ENCODE measurements around the gene PIKFYVE. TPM values are rescaled to one million over a fixed set of nuclear protein-coding genes. Genes with fewer than 3 reads are reported as not detected.

The PIKFYVE gene
- polyA plus RNA-seq, 1 donor, result 16.7 TPM

- H3K4me3 ChIP-seq (ENCODE audit: low read length), result no peak overlapping the region
- H3K9me3 ChIP-seq (ENCODE audit: control insufficient read depth, low read depth, low read length), result no peaks in the 10 kb centered on the region
- H3K4me1 ChIP-seq (ENCODE audit: control insufficient read depth, insufficient read depth, low read length), result no peaks in the 10 kb centered on the region
- H3K36me3 ChIP-seq (ENCODE audit: control insufficient read depth, insufficient read depth, low read length), result peaks cover 39% of the 10 kb centered on the region
- H3K27me3 ChIP-seq (ENCODE audit: control insufficient read depth, insufficient read depth, low read length), result no peaks in the 10 kb centered on the region
- no peak for DNase-seq
- 100% methylated on average over 1 of the region's 1 CpG for WGBS (ENCODE audit: insufficient coverage, low lambda C conversion rate)
- H3K27ac ChIP-seq (ENCODE audit: low read length), result no peak overlapping the region
These were observed 31.9 kb downstream of the PIKFYVE start for GRCh38 chr2:208297961-208298360.

- WGBS (ENCODE audit: insufficient coverage, low lambda C conversion rate), result 98% methylated on average over 4 of the region's 5 CpGs
- Histone ChIP-seq H3K4me1 (ENCODE audit: control insufficient read depth, insufficient read depth, low read length) (no peaks in the 10 kb centered on the region), H3K27ac (ENCODE audit: low read length) (no peak overlapping the region), H3K4me3 (ENCODE audit: low read length) (no peak overlapping the region), H3K9me3 (ENCODE audit: control insufficient read depth, low read depth, low read length) (no peaks in the 10 kb centered on the region), H3K36me3 (ENCODE audit: control insufficient read depth, insufficient read depth, low read length) (peaks cover 44% of the 10 kb centered on the region), H3K27me3 (ENCODE audit: control insufficient read depth, insufficient read depth, low read length) (no peaks in the 10 kb centered on the region)
- no peak for DNase-seq
These were observed 35.0 kb downstream of the PIKFYVE start for GRCh38 chr2:208300847-208301618.

- no peaks in the 10 kb centered on the region for H3K27me3 ChIP-seq (ENCODE audit: control insufficient read depth, insufficient read depth, low read length)
- H3K4me3 ChIP-seq (ENCODE audit: low read length), result no peak overlapping the region
- H3K27ac ChIP-seq (ENCODE audit: low read length), result no peak overlapping the region
- 80% methylated on average over 1 of the region's 4 CpGs for WGBS (ENCODE audit: insufficient coverage, low lambda C conversion rate)
- no peak for DNase-seq
- peaks cover 38% of the 10 kb centered on the region for H3K36me3 ChIP-seq (ENCODE audit: control insufficient read depth, insufficient read depth, low read length)
- H3K4me1 ChIP-seq (ENCODE audit: control insufficient read depth, insufficient read depth, low read length), result no peaks in the 10 kb centered on the region
- no peaks in the 10 kb centered on the region for H3K9me3 ChIP-seq (ENCODE audit: control insufficient read depth, low read depth, low read length)
These were observed 38.1 kb downstream of the PIKFYVE start for GRCh38 chr2:208304157-208304556.

DNA sequence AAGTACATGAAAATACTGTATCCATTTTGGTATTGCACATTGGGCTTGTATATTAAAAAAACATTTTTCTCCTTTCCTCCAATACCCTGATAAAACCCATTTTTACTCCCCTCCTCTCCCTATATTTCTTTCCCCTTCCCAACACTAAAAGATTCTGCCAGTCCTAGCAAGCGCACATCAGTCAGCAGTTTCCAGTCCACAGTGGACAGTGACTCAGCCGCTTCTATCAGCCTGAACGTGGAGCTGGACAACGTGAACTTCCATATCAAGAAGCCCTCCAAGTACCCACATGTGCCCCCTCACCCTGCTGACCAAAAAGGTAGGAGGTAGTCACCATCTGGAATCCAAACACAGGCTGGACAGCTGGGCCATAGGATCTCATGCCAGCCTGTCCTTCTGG, 38.6 kb downstream of the PIKFYVE start:
- H3K4me3 ChIP-seq (ENCODE audit: low read length), result no peak overlapping the region
- no peaks in the 10 kb centered on the region for H3K9me3 ChIP-seq (ENCODE audit: control insufficient read depth, low read depth, low read length)
- peaks cover 36% of the 10 kb centered on the region for H3K36me3 ChIP-seq (ENCODE audit: control insufficient read depth, insufficient read depth, low read length)
- no CpG with 5 or more reads among the region's 4 CpGs for WGBS (ENCODE audit: insufficient coverage, low lambda C conversion rate)
- no peaks in the 10 kb centered on the region for H3K4me1 ChIP-seq (ENCODE audit: control insufficient read depth, insufficient read depth, low read length)
- DNase-seq, result no peak
- H3K27me3 ChIP-seq (ENCODE audit: control insufficient read depth, insufficient read depth, low read length), result no peaks in the 10 kb centered on the region
- no peak overlapping the region for H3K27ac ChIP-seq (ENCODE audit: low read length)

DNA sequence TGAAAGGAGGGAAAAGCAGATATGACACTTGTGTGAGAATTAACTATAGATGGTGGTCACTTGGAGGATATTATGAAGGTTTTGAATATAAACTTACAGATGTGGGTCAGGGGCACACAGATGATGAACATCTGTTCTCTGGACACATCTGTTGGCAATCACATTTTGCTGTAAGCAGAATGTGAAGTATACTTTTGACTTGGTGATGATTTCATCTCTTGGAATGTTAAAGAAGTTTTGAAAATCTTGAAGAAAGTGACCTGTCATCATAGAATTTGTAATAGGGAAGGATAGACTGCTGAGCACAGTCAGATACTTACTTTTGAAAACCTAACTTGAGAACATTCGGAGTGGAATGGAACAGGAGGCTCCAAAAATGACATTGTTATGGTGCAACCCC, 40.2 kb downstream of the PIKFYVE start:
- Histone ChIP-seq H3K4me3 (ENCODE audit: low read length) (no peak overlapping the region), H3K4me1 (ENCODE audit: control insufficient read depth, insufficient read depth, low read length) (no peaks in the 10 kb centered on the region), H3K27ac (ENCODE audit: low read length) (no peak overlapping the region), H3K9me3 (ENCODE audit: control insufficient read depth, low read depth, low read length) (no peaks in the 10 kb centered on the region), H3K27me3 (ENCODE audit: control insufficient read depth, insufficient read depth, low read length) (no peaks in the 10 kb centered on the region), H3K36me3 (ENCODE audit: control insufficient read depth, insufficient read depth, low read length) (peaks cover 31% of the 10 kb centered on the region)
- no peak for DNase-seq
- no CpG with 5 or more reads among the region's 1 CpG for whole genome bisulfite sequencing (ENCODE audit: insufficient coverage, low lambda C conversion rate)

DNA sequence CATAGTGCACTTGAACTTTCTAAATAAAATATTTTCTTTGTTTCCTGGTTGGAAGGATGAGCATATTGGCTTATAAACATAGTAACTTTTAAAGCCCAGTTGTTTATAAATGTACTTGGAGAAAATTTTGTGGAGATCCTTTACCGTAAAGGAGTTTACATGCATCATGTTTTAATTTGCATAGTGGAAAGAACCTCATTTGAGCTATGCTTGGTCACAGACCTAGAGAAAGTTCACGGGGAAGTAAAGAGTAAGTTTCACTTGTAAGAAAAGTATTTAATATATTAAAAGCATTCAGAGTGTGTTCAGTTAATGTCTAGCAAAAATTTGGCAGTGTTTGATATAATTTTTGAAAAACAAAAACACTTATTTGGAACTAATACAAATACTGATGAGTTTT, 45.3 kb downstream of the PIKFYVE start:
- no peaks in the 10 kb centered on the region for H3K9me3 ChIP-seq (ENCODE audit: control insufficient read depth, low read depth, low read length)
- H3K27me3 ChIP-seq (ENCODE audit: control insufficient read depth, insufficient read depth, low read length), result no peaks in the 10 kb centered on the region
- no peaks in the 10 kb centered on the region for H3K4me1 ChIP-seq (ENCODE audit: control insufficient read depth, insufficient read depth, low read length)
- no peak overlapping the region for H3K4me3 ChIP-seq (ENCODE audit: low read length)
- WGBS (ENCODE audit: insufficient coverage, low lambda C conversion rate), result 84% methylated on average over 2 of the region's 2 CpGs
- no peak overlapping the region for H3K27ac ChIP-seq (ENCODE audit: low read length)
- no peak for DNase-seq
- H3K36me3 ChIP-seq (ENCODE audit: control insufficient read depth, insufficient read depth, low read length), result peaks cover 21% of the 10 kb centered on the region

DNA sequence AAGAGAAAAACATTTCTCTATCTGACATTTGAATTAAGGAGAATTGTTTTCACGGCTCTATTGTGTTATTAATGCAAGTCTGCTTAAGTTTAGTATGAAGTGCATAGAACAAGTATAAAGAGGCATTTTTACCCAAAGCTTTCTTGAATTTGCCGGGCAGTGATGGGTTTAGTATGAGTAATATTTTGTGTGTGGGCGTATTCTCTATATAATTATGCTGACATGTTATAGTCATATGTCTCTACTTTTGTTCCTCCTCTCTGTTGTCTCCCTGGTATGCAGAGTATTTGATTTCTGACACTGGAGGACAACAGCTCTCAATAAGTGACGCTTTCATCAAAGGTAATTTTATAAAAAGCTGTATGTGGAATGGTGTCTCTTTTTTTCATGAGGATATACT, 45.9 kb downstream of the PIKFYVE start:
- Histone ChIP-seq H3K27ac (ENCODE audit: low read length) (no peak overlapping the region), H3K4me1 (ENCODE audit: control insufficient read depth, insufficient read depth, low read length) (no peaks in the 10 kb centered on the region), H3K27me3 (ENCODE audit: control insufficient read depth, insufficient read depth, low read length) (no peaks in the 10 kb centered on the region), H3K36me3 (ENCODE audit: control insufficient read depth, insufficient read depth, low read length) (peaks cover 17% of the 10 kb centered on the region), H3K9me3 (ENCODE audit: control insufficient read depth, low read depth, low read length) (no peaks in the 10 kb centered on the region), H3K4me3 (ENCODE audit: low read length) (no peak overlapping the region)
- no CpG with 5 or more reads among the region's 4 CpGs for WGBS (ENCODE audit: insufficient coverage, low lambda C conversion rate)
- DNase-seq, result no peak

DNA sequence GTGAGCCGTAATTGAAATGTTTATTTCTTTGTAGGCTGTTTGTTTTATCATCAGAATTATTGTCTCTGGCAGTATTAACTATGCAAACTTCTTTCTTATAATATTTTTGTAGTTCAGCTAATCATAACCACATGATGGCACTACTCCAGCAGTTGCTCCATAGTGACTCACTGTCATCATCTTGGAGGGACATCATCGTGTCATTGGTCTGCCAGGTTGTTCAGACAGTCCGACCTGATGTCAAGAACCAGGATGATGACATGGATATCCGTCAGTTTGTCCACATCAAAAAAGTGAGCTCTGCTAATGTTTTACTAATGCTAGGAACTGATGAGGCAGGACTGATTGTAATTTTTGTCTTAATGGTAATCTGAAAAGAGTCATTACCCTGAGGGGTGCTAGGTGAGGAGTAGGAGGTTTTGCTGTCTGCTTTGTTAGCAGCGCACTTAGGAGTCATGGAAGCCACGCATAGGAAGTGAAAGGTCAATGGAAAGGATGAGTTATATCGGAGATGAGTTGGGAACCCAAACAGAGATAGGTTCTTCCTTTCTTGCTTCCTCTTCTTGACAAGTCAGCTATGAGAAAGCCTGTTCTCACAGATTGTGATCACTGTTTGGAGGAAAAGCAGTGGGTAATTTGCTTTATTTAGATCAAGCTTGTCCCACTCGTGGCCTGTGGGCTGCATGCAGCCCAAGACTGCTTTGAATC, 49.2 kb downstream of the PIKFYVE start:
- Histone ChIP-seq H3K27me3 (ENCODE audit: control insufficient read depth, insufficient read depth, low read length) (no peaks in the 10 kb centered on the region), H3K4me3 (ENCODE audit: low read length) (no peak overlapping the region), H3K27ac (ENCODE audit: low read length) (no peak overlapping the region), H3K4me1 (ENCODE audit: control insufficient read depth, insufficient read depth, low read length) (no peaks in the 10 kb centered on the region), H3K36me3 (ENCODE audit: control insufficient read depth, insufficient read depth, low read length) (peaks cover 36% of the 10 kb centered on the region), H3K9me3 (ENCODE audit: control insufficient read depth, low read depth, low read length) (no peaks in the 10 kb centered on the region)
- WGBS (ENCODE audit: insufficient coverage, low lambda C conversion rate), result 100% methylated on average over 1 of the region's 8 CpGs
- DNase-seq, result no peak

DNA sequence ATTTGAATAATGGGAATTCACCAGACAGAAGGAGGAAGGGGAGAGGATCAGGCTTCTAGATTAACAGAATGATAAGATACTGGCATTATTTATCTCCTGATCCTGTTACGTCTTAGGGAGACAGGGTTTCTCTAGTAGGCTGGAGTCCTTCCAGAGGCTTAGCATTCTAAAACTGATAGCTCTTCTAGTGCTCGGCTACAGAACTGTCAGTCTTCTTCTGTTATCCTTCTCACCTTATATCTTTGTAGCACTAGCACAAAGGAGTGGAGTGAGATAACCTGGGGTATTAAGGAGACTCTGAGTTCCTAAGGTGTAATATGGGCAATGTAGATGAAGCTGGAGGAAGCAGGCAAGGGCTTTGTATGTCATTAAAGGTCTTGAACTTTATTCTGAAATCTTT, 52.1 kb downstream of the PIKFYVE start:
- H3K27me3 ChIP-seq (ENCODE audit: control insufficient read depth, insufficient read depth, low read length), result no peaks in the 10 kb centered on the region
- 80% methylated on average over 1 of the region's 2 CpGs for WGBS (ENCODE audit: insufficient coverage, low lambda C conversion rate)
- peaks cover 41% of the 10 kb centered on the region for H3K36me3 ChIP-seq (ENCODE audit: control insufficient read depth, insufficient read depth, low read length)
- H3K9me3 ChIP-seq (ENCODE audit: control insufficient read depth, low read depth, low read length), result no peaks in the 10 kb centered on the region
- DNase-seq, result no peak
- H3K4me1 ChIP-seq (ENCODE audit: control insufficient read depth, insufficient read depth, low read length), result no peaks in the 10 kb centered on the region
- no peak overlapping the region for H3K4me3 ChIP-seq (ENCODE audit: low read length)
- H3K27ac ChIP-seq (ENCODE audit: low read length), result no peak overlapping the region

GRCh38 chr2:208319391-208319790, 53.3 kb downstream of the PIKFYVE start:
- Histone ChIP-seq H3K36me3 (ENCODE audit: control insufficient read depth, insufficient read depth, low read length) (peaks cover 42% of the 10 kb centered on the region), H3K27me3 (ENCODE audit: control insufficient read depth, insufficient read depth, low read length) (no peaks in the 10 kb centered on the region), H3K9me3 (ENCODE audit: control insufficient read depth, low read depth, low read length) (no peaks in the 10 kb centered on the region), H3K4me1 (ENCODE audit: control insufficient read depth, insufficient read depth, low read length) (no peaks in the 10 kb centered on the region), H3K27ac (ENCODE audit: low read length) (no peak overlapping the region), H3K4me3 (ENCODE audit: low read length) (no peak overlapping the region)
- WGBS (ENCODE audit: insufficient coverage, low lambda C conversion rate), result no CpG with 5 or more reads among the region's 2 CpGs
- DNase-seq, result no peak

Measured in large intestine (tissue), 3 donors.